Panc1 (cell line): Measurements from ENCODE around the gene CLDN16.

Source experiments
- CTCF ChIP-seq: fragments of 450-650 bp; IDR thresholded peaks from 2 replicates; pipeline ENCODE4 v1.5.1; 2017; ENCODE audit warnings: mild to moderate bottlenecking
- POLR2AphosphoS5 ChIP-seq: IDR thresholded peaks from 2 replicates; pipeline ENCODE4 v1.6.1; 2012; ENCODE audit warnings: mild to moderate bottlenecking, low read depth, low read length, moderate library complexity
- REST ChIP-seq, 2 experiments: IDR thresholded peaks; 2 replicates each; pipeline ENCODE4 v1.6.1; 2011 to 2012; ENCODE audit warnings: low read depth in 2 of 2, control low read depth in 1 of 2, low read length in 1 of 2, mild to moderate bottlenecking in 1 of 2, moderate library complexity in 1 of 2; ENCODE audit not compliant: insufficient read depth in 1 of 2
- SIN3A ChIP-seq: IDR thresholded peaks from 2 replicates; pipeline ENCODE4 v1.6.1; 2012; ENCODE audit warnings: low read depth, mild to moderate bottlenecking, low read length, moderate library complexity, borderline replicate concordance; ENCODE audit not compliant: insufficient read depth
- TCF7L2 ChIP-seq: IDR thresholded peaks from 2 replicates; pipeline ENCODE4 v1.6.1; 2011; ENCODE audit warnings: mild to moderate bottlenecking, low read depth, low read length, inconsistent platforms

- TF ChIP-seq TCF7L2, result no peak
- no peak; the same call in 1 of the 2 replicates for TF ChIP-seq CTCF
- TF ChIP-seq POLR2AphosphoS5, result no peak
- TF ChIP-seq REST (IDR thresholded peaks at IDR 0.05; ENCODE audit: insufficient read depth in 1 of 2, low read depth in 2 of 2, low read length in 1 of 2), result no peak
- no peak for TF ChIP-seq SIN3A
These were observed 48.8 kb upstream of the CLDN16 start for GRCh38 chr3:190339130-190339529.
